ENCODE data around the gene MAMDC4.
A peak's percentile ranks its signal among the peaks of the same experiment; 100 is the strongest.
"Not testable (repeated sequence)": the region's sequence is repeated elsewhere in the genome, so short reads cannot be mapped to it uniquely, and the experiment has no call there.

The MAMDC4 gene
- long read RNA-seq, donor 1, partial matches to known transcripts, result 336 of 961 reads
- long read RNA-seq, donor 1, other reads (novel, unspliced or antisense), result 625 of 961 reads
- long read RNA-seq, donor 2, partial matches to known transcripts, result 409 of 414 reads
- long read RNA-seq, donor 2, other reads (novel, unspliced or antisense), result 5 of 414 reads
- long read RNA-seq, donor 3, partial matches to known transcripts, result 5 of 5 reads
- long read RNA-seq, donor 3, other reads (novel, unspliced or antisense), result 0 of 5 reads
- long read RNA-seq, donor 4, result 0 reads
- long read RNA-seq, donor 5, partial matches to known transcripts, result 10 of 10 reads
- long read RNA-seq, donor 5, other reads (novel, unspliced or antisense), result 0 of 10 reads
- long read RNA-seq, donor 6, partial matches to known transcripts, result 217 of 546 reads
- long read RNA-seq, donor 6, other reads (novel, unspliced or antisense), result 329 of 546 reads
- long read RNA-seq, donor 7, partial matches to known transcripts, result 5 of 5 reads
- long read RNA-seq, donor 7, other reads (novel, unspliced or antisense), result 0 of 5 reads
- long read RNA-seq, donor 8, partial matches to known transcripts, result 6 of 6 reads
- long read RNA-seq, donor 8, other reads (novel, unspliced or antisense), result 0 of 6 reads

DNA sequence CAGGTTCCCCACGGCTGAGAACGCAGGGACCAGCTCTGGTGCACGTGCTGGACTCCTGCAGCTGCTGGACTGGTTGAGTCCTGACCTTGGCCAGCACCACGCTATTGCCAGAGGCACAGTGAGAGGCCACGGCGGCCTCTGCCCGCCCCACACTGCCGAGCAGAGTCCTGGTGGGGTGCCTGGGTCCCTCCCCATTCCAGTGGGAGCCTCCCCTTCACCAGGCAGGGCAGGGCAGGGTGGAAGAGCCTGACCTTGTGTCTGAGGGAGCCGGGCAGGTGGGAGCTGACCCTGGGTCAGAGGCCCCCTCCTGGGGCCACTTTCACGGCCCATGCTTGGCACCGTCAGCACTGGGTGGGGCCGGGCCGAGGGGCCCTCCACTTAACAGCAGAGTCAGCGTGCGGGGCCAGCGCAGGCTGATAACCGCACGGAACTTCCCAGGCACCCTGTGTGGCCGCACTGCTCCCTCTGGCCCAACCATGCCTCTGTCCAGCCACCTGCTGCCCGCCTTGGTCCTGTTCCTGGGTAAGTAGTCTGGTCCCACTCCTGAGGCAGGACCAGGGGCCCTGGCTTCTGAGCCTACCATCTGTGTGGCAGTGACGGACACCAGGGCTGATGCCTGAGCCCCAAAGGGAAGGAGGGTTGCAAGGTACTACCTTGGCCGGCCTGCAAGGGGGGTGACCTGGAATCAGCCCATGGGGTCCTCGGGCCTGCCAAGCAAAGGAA, at the start of gene MAMDC4:
TSS of gene MAMDC4 (plus strand) at position 406 of the 723 bp plus-strand sequence. CDS start at position 477, 71 bp downstream.
- DNase-seq, result no peak

DNA sequence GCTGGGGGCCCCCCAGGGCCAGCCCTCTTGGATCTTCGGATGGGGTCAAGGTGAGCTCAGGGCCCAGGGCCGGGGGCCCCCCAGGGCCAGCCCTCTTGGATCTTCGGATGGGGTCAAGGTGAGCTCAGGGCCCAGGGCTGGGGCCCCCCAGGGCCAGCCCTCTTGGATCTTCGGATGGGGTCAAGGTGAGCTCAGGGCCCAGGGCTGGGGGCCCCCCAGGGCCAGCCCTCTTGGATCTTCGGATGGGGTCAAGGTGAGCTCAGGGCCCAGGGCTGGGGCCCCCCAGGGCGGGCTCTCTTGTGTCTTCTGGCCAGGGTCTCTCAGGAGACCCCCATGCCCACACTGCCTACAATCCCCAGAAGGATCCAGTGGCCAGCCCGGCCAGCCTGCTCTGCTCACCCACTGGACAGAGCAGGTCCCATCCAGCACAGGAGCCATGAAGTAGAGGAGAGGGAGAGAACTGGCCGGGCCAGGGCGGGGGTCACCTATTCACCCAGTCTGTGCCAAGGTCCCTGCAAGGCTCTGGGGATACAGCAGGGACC, 49.1 kb upstream of the MAMDC4 start:
- not testable (repeated sequence) for DNase-seq

DNA sequence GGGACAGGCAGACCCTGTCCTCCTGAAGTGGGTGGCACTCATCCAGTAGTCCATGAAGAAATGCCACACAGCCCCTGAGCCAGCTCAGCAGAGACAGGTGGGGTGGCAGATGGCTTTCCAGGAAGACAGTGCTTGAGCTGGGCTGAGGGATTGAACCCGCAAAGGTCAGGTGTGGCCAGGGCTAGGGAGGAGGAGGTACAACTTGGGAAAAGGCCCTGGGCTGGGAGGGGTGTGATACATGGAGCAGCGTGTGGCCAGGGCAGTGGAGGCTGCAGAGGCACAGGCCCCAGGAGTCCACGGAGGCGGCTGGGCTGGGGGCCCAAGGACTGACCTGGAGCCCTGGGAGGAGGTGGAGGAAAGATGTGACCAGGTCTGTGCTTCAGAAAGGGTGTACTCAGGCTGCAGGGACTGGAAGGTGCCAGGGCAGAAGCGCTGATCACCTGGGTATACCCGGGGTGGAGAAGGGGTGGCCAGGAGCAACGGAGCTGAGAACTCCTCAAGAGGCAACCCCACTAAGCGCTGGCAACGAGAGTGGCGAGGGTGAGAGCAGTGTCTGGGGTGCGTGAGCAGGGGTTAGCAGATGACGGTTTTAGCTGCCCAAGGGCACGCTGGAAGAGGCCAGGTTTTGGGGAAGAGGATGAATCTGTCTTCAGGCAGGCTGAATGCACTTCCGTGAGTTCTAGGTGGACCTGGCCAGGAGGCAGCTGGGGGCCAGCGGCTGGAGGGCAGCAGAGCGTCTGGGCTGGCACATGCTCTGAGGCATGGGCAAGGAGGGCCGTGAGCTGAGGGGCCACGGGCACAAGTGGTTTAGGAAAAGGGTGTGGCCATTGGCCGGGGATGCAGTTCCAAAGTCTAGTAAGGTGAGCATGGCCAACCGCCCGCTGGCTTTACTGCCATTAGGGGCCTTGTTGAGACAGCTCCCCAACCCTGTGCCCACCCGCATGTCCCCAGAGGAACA, 48.3 kb upstream of the MAMDC4 start:
- no peak for DNase-seq

DNA sequence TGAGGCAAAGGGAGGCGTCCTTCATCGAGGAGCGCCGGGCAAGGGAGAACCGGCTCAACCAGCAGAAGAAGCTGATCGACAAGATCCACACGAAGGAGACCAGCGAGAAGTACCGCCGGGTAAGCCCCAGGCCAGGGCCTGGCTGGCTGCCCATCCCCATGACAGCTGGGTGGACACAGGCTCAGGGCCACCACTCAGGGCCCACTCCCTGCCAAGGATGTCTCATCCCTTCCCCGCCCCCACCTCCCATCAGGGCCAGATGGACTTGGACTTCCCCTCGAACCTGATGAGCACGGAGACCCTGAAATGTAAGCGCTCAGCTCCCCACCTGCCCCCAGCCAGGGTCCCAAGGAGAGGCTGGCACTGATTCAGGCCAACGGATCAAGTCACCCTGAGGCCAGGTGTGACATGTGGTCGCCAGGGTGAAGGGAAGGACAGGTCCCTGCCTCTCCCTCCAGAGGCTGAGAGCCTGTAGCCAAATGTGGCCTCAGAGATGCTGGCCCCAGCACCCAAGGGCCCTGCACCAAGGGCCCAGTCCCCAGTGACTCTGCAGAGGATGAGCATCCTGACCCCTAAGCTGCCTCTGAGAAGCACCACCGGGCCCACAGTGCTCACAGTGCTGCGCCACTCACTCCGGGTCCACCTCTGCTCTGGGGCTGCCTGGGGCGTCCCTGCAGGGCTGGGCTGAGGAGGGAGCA, 47.5 kb upstream of the MAMDC4 start:
- no peak for DNase-seq

DNA sequence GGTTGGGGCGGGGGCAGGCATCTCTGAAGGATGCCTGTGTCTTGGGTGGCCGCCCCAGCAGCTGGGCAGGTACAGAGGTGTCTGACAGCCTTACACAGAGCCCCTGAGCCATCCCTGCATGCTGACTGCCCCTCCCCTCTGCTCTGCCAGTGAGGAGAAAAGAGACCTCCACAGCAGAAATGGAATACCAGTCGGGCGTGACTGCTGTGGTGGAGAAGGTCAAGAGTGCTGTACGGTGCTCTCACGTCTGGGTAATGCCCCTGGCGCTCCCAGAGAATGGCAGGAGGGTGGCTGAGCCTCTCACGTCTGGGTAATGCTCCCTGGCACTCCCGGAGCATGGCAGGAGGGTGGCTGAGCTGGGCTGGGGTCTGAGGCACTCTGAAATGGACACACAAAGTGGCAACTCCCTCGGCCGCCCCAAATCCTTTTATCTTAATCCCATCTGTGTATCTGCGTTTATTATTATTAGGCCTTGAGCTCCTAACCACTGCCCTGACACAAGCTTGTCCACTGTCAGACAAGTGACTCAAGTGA, 46.9 kb upstream of the MAMDC4 start:
- no peak for DNase-seq

DNA sequence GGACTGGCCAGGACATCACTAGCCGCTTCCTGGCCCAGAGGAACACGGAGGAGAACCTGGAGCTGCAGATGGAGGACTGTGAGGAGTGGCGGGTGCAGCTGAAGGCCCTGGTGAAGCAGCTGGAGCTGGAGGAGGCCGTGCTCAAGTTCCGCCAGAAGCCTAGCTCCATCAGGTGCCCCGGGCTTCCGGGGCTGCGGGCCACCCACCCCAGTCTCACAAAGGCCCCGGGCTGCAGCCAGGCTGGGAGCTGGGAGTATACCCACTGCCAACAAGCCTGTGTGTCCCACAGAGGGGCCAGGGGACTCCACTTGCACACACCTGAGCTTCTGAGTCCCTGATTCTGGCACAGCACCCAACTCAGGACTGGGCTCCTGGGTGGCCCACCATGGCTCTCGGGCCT, 46.1 kb upstream of the MAMDC4 start:
- no peak for DNase-seq

DNA sequence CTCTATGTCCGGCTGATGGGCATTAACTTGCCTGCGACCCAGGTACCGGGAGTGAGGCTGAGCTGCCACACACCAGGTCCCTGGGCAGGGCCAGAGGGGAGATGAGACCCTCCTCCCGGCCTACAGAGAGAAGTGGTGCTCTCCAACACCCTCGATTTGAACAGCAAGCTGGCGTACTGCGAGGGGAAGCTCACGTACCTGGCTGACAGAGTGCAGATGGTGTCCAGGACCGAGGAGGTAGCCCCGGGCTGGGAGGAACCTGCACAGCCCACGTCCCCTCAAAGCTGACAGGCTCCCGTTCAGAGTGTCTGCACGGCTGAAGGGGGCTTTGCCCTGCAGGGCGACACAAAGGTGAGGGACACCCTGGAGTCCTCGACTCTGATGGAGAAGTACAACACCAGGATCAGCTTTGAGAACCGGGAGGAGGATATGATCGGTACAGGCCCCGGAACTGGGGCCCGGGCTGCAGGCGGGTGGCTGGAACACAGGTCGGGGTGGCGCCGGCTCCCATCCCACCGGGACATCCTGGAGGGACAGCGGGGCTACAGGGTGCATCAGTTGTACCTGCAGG, 45.4 kb upstream of the MAMDC4 start:
- DNase-seq, result no peak

DNA sequence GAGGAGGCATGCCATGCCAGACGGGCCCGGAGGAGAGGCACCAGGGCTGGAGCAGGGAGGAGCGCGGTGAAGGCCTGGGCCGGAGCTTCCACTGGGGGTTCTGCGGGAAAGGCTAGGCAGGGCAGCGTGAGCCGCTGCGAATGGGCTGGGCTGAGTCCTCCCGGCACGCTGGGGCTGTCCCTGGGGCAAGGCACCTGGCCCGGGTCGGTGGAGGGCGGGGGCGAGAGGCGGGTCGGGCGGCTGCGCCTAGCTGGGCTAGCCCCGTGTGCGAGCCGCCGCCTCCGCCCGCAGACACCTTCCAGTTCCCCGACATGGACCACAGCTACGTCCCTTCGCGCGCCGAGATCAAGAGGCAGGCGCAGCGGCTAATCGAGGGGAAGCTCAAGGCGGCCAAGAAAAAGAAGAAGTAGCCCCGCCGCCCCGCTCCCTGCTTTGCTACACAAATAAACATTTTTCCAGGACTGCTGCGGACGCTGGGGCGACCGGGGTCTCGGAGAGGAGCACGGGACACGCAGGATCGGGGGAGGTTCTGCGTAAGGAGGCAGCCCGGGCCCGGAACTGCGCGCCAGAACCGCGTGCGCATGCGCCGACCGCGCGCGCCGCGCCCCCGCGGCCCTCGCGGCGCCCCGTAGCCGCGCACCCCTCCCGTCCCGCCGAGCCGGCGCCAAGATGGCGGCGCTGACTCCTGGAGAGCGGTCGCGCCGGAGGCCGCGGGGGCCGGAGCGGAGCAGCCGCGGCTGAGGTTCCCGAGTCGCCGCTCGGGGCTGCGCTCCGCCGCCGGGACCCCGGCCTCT, 44.7 kb upstream of the MAMDC4 start, which contains the start of gene RABL6:
TSS of gene RABL6 (plus strand) at position 668 of the 794 bp plus-strand sequence. CDS start 249 bp downstream, outside the sequence.
- DNase-seq, result peak; percentile 93

DNA sequence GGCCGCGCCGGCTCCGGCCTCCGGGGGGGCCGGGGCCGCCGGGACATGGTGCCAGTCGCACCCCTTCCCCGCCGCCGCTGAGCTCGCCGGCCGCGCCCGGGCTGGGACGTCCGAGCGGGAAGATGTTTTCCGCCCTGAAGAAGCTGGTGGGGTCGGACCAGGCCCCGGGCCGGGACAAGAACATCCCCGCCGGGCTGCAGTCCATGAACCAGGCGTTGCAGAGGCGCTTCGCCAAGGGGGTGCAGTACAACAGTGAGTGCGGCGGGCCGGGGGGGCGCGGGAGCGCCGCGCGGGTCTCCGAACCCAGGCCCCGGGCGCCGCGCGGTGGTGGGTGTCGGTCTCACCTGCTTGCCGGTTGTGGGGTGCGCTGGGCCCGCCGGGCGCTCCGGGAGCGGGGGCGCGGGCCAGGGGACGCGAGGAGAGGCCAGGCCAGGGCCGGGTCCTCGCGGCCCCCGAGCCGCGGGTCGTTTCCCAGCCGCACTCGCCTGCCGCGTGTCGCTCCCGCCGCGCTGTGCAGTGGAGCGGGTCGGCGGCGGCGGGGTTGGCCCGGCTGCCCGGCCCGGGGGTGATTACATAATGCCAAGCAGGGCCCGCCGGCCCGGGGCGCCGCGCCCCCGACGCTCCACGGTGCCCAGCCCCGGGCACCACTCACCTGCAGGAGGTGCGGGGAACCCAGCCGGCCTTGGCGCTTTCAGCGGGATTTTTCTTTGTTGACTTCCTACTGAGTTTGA, 43.9 kb upstream of the MAMDC4 start:
- DNase-seq, result peak; percentile 78

DNA sequence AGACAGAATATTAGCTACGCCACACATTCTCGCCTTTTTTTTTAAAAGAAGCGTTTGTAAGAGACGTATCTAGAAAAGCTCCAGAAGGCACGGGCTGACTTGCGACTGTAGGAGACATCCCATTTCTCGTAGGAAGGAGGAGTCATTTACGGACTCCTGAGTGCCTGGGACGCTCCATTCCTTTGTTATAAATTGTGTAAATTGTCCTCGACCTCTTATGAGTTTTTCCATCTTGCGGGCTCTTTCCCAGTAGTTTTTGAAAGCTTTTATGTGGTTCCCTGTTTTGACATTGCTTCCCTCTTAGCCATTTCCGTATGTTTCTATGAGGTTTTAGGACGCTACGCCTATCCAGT, 43.4 kb upstream of the MAMDC4 start:
- DNase-seq, result no peak

DNA sequence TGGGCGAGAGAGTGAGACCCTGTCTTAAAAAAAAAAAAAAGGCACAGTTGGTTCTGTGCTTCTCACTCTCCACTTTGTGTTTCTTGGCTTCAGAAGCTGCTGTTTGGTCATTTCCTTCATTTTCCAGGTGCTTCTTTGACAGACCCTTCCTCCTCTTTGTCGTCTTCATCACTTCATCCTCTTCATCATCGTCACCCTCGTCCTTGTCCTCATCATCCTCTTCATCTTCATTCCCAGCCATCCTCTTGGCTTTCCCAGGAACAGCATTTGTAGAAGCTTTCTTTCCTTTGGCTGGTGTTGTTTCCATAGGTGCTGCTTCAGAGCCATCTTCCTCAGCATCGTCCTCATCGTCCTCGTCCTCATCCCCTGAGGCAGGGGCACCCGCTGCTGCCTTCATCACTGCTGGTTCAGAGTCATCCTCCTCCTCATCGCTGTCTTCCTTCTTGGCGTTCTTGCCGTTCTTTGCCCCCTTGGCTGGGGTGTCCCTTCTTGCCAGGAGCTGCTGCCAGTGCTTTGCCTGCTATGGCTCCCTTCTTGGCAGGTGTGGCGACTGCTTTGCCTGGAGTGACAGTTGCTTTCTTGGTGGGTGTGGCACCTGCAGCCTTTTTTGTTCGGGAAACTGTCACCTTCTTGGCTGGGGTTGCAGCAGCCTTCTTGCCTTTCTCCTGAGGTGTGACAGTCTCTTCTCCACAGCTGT, 37.3 kb upstream of the MAMDC4 start:
- no peak for DNase-seq

DNA sequence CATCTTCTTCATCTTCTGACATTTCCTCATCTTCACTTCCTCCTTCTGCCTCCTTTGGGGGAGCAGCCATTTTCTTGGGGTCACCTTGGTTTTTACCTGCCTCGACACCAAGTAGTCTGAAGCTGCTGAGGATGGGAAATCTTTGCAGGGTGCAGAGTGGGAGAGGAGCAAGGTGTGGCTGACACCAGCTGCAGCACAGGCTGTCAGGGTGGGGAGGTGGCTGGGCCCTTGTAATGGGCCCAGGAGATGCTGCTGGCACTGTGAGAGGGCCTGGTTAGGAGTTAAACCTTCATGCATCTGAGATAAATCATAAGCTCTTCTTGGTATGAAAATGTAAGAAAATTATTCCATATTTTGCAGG, 36.7 kb upstream of the MAMDC4 start:
- DNase-seq, result no peak

DNA sequence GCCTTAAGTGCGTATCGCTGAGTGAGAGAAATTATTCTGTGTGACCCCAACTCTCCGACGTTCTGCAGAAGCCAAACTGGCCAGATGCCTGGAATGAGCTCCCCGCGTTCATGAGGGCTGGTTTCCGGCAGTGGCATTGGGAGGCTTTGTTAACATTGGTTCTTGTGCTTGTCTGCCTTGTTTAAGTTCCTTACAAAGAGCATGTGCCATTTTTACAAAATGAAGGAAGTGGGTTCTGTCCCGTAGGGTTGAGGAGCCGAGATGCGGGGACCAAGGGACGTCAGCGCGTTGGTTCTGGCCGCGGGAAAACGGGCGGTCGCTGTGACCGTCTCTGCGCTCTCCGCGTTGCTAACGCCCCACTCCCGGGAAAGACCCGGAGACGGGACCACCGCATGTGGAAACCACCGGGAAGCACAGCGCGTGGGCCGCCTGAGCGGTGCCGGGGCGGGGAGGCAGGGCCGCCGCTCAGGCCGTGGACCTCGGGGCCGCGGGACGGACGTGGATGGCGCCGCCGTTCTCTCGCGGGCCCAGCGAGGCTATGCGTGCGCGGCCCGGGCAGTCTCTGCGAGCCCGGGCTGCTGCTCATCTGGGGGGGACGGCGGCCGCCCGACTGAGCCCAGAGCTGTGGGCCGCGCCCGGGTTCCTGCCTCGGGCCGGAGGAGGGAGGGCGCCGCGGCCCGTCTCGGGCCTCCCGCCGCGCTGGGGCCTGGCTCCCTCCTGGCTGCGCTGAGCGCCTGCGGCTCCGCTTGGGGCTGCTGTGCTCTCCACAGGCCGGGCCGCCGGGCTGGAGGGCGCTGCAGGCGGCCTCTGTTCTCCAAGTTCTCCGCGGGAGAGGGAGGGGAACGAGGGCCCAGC, 30.9 kb upstream of the MAMDC4 start:
- DNase-seq, result peak; percentile 78

DNA sequence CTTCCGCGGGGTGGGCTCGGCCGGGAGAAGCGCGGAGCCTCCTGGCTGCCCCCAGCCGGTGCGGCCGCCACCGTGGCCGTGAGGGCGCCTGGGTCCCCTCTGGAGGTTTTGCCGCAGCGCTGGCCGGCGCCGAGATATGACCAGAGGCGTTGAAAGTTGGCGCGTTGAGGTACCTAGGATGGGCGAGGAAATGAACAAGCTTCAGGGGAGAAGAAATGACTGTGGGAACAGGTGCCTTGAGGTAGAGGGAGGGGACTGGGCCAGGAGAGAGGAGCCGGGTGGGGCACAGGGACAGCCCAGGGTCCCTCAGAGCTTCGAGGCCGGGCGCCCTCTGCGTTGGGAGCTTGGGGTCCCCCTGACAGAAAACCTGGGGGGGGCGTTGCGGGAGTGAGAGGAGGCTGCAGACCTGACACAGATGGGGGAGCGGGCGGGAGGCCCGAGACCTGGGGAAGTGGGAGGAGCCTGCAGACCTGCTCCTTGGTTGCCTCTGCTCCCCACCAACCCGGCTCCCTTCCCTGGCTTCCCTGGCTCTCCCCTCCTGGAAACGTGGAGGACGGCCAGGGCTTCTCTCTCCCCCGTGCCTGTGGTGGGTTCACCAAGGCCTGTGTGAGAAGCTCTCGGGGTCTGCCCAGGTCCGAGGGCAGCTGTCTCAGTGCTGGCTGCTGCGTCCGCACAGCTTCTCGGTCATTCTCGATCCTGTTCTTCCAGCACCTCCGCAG, 30.2 kb upstream of the MAMDC4 start:
- DNase-seq, result no peak

DNA sequence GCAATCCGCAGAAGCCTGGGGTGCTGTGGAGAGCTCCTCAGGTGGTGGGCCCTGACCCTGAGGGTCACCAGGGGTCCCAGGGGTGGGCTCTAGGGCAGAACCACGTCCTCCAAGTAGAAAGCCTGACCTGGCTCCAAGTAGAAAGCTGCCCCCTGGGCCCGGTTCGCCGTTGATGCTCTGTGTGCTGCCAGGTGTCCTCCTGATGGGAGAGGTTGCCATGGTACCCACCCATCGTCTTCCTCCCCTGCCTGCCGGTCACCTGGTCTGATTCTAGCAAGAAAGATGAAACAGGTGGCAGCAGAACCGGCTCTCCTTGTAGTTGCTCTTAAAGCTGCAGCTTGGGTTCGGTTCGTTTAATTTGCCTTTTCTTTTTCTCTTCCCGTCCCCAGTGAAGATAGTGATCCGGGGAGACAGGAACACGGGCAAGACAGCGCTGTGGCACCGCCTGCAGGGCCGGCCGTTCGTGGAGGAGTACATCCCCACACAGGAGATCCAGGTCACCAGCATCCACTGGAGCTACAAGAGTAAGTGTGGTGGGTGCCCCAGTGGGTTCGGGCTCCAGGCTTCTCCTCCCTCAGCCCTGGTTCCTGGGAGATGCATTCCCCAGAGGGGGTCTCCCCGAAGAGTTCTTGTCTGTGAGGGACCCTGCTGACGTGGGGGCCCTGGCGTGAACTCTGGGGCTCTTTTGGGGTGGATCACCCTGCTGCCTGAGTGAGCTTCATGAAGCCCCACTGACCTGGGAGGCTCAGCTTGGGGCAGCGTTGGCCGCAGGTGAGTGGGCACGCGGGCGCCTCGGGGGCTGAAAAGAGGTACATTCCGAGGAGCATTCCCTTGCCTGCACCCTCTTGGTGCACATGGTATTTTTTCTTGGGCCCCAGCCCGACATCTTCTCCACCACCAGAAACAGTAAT, 28.8 kb upstream of the MAMDC4 start:
- no peak for DNase-seq

All from right kidney (tissue), 9 donors.